ENCODE results near the gene SUMF1. TPM values are rescaled to one million over a fixed set of nuclear protein-coding genes. Genes with fewer than 3 reads are reported as not detected.

The SUMF1 gene
- total and polyA plus RNA-seq, 8 donors, result 5.3 to 170 (median 39.9) TPM

DNA sequence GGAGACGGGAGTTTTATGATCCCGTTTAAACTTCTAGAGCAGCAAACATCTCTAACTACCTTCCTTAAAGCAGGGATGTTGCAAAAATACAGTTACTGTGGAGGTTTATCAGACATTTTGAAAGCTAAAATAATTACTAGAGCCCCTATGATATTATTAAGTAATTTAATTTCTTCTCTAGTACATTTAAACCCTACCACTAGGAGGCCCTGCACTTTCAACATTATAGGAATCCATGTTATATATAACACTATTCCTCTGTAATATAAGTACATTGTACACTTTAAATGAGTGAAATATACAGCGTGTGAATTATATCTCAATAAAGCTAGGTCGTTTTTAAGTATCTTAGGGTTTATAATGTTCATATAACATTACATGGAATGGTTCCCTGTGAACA, 152.4 kb downstream of the SUMF1 start:
- Histone ChIP-seq H3K4me3 (no peak overlapping the region), H3K36me3 (peaks cover 7 to 45% (median 40%) of the 10 kb centered on the region in 4 donors), H3K27me3 (no peaks in the 10 kb centered on the region), H3K4me1 (peaks cover 5 to 19% (median 13%) of the 10 kb centered on the region in 4 donors), H3K27ac (no peak overlapping the region), H3K9me3 (no peaks in the 10 kb centered on the region)
- peak in 1 of 7 experiments; percentile 26 for TF ChIP-seq CTCF (IDR thresholded peaks at IDR 0.05)
- TF ChIP-seq POLR2A (IDR thresholded peaks at IDR 0.05), result no peak
- 85 to 95% (median 87%) methylated on average over 4 of the region's 4 CpGs for WGBS, 5 donors
- intact Hi-C loops (cut with DNase I; ENCODE audit: low total_unique reads), result no loop called here
- no peak for DNase-seq

GRCh38 chr3:4313606-4314293, 153.3 kb downstream of the SUMF1 start:
- Histone ChIP-seq H3K27ac (no peak overlapping the region), H3K4me3 (no peak overlapping the region), H3K9me3 (no peaks in the 10 kb centered on the region), H3K27me3 (no peaks in the 10 kb centered on the region), H3K4me1 (peaks cover 5 to 29% (median 17%) of the 10 kb centered on the region in 4 donors), H3K36me3 (peaks cover 7 to 45% (median 40%) of the 10 kb centered on the region in 4 donors)
- TF ChIP-seq POLR2AphosphoS5 (IDR thresholded peaks at IDR 0.05) (no peak), POLR2A (IDR thresholded peaks at IDR 0.05) (no peak), CTCF (IDR thresholded peaks at IDR 0.05) (no peak)
- intact Hi-C loops (cut with DNase I; ENCODE audit: low total_unique reads), result no loop called here
- no peak for DNase-seq
- WGBS, 5 donors, result 86 to 90% (median 89%) methylated on average over 4 of the region's 4 CpGs

GRCh38 chr3:4311496-4311895, 155.6 kb downstream of the SUMF1 start:
- peaks cover 5 to 49% (median 20%) of the 10 kb centered on the region in 4 donors for H3K4me1 ChIP-seq
- DNase-seq, result no peak
- no peaks in the 10 kb centered on the region for H3K9me3 ChIP-seq
- peaks cover under 1 to 41% (median 32%) of the 10 kb centered on the region in 4 donors for H3K36me3 ChIP-seq
- H3K27ac ChIP-seq, result no peak overlapping the region
- no peaks in the 10 kb centered on the region for H3K27me3 ChIP-seq
- TF ChIP-seq EP300 (IDR thresholded peaks at IDR 0.05), result no peak
- intact Hi-C loops (cut with DNase I; ENCODE audit: low total_unique reads), result no loop called here
- no peak overlapping the region for H3K4me3 ChIP-seq

Other genes with a start within 250 kb of the SUMF1 start
- 10 to 100 TPM in 3 of 5 donors, 1 to 10 TPM in 2; 3.1 to 28.0 (median 10.5) TPM for gene SETMAR, start 163.9 kb downstream of the SUMF1 start, total RNA-seq
- 10 to 100 TPM; 11.5 to 15.7 (median 14.9) TPM for gene SETMAR, start 163.9 kb downstream of the SUMF1 start, polyA plus RNA-seq
- 100 to 1,000 TPM in 2 of 5 donors, 10 to 100 TPM in 3; 23.2 to 192 (median 50.3) TPM for gene ITPR1, start 26.1 kb upstream of the SUMF1 start, total RNA-seq
- gene ITPR1, start 26.1 kb upstream of the SUMF1 start, polyA plus RNA-seq, result 10 to 100 TPM in 2 of 3 donors, 1 to 10 TPM in 1; 6.6 to 13.2 (median 11.8) TPM

All from stomach (tissue), 9 donors.